Measurements from ENCODE around the gene DNAH1.

Gene DNAH1

GRCh38 chr3:52347716-52348635, 31.9 kb downstream of the DNAH1 start:
- no peaks in the 10 kb centered on the region for H3K9me3 ChIP-seq
- H3K27me3 ChIP-seq: no peaks in the 10 kb centered on the region
- H3K4me1 ChIP-seq: no peaks in the 10 kb centered on the region
- no peak for DNase-seq
- H3K36me3 ChIP-seq: no peaks in the 10 kb centered on the region
- no peak for TF ChIP-seq CTCF (IDR thresholded peaks at IDR 0.05; ENCODE audit: low read depth, low read length)
- no peak overlapping the region for H3K4me3 ChIP-seq (ENCODE audit: low read depth, low read length)

- Histone ChIP-seq H3K36me3 (no peaks in the 10 kb centered on the region), H3K27me3 (no peaks in the 10 kb centered on the region), H3K4me1 (no peaks in the 10 kb centered on the region), H3K9me3 (no peaks in the 10 kb centered on the region), H3K4me3 (ENCODE audit: low read depth, low read length) (no peak overlapping the region)
- no peak for DNase-seq
- no peak for TF ChIP-seq CTCF (IDR thresholded peaks at IDR 0.05; ENCODE audit: low read depth, low read length)
Observed at GRCh38 chr3:52349131-52349530, 33.0 kb downstream of the DNAH1 start.

- H3K4me3 ChIP-seq (ENCODE audit: low read depth, low read length): no peak overlapping the region
- H3K27me3 ChIP-seq: no peaks in the 10 kb centered on the region
- no peaks in the 10 kb centered on the region for H3K36me3 ChIP-seq
- TF ChIP-seq CTCF (IDR thresholded peaks at IDR 0.05; ENCODE audit: low read depth, low read length): no peak
- no peaks in the 10 kb centered on the region for H3K9me3 ChIP-seq
- no peak for DNase-seq
- no peaks in the 10 kb centered on the region for H3K4me1 ChIP-seq
Observed at GRCh38 chr3:52349611-52350395, 33.7 kb downstream of the DNAH1 start.

GRCh38 chr3:52350416-52350815, 34.3 kb downstream of the DNAH1 start:
- no peak for TF ChIP-seq CTCF (IDR thresholded peaks at IDR 0.05; ENCODE audit: low read depth, low read length)
- H3K4me3 ChIP-seq (ENCODE audit: low read depth, low read length): no peak overlapping the region
- no peaks in the 10 kb centered on the region for H3K36me3 ChIP-seq
- H3K4me1 ChIP-seq: no peaks in the 10 kb centered on the region
- H3K9me3 ChIP-seq: no peaks in the 10 kb centered on the region
- no peaks in the 10 kb centered on the region for H3K27me3 ChIP-seq
- DNase-seq: no peak

GRCh38 chr3:52350981-52351761, 35.1 kb downstream of the DNAH1 start:
- Histone ChIP-seq H3K27me3 (no peaks in the 10 kb centered on the region), H3K4me1 (no peaks in the 10 kb centered on the region), H3K4me3 (ENCODE audit: low read depth, low read length) (no peak overlapping the region), H3K36me3 (no peaks in the 10 kb centered on the region), H3K9me3 (no peaks in the 10 kb centered on the region)
- no peak for DNase-seq
- TF ChIP-seq CTCF (IDR thresholded peaks at IDR 0.05; ENCODE audit: low read depth, low read length): no peak

Data from BE2C (cell line).